Nephron progenitor cell (in vitro differentiated cells): ENCODE measurements around the gene PACS1.

Source experiments
- DNase-seq: peaks from one replicate; pipeline ENCODE4 v3.0.0; 2021
- H3K27ac Mint-ChIP-seq: 2 replicates; pipeline ENCODE4 v1.8.0; 2021; ENCODE audit warnings: mild to moderate bottlenecking, moderate library complexity, mixed read lengths
- H3K27me3 Mint-ChIP-seq: 2 replicates; pipeline ENCODE4 v1.8.0; 2021; ENCODE audit warnings: mild to moderate bottlenecking, low read depth, mixed read lengths; ENCODE audit not compliant: poor library complexity
- H3K36me3 Mint-ChIP-seq: 2 replicates; pipeline ENCODE4 v1.8.0; 2021; ENCODE audit warnings: low read depth, mixed read lengths
- H3K4me1 Mint-ChIP-seq: 2 replicates; pipeline ENCODE4 v1.8.0; 2021; ENCODE audit warnings: mixed read lengths
- H3K4me3 Mint-ChIP-seq: 2 replicates; pipeline ENCODE4 v1.8.0; 2021; ENCODE audit warnings: mild to moderate bottlenecking, moderate library complexity, mixed read lengths
- H3K9me3 Mint-ChIP-seq: 2 replicates; pipeline ENCODE4 v1.8.0; 2021; ENCODE audit warnings: mild to moderate bottlenecking, moderate library complexity, mixed read lengths
- CTCF ChIP-seq: fragments of 200-600 bp; sonication (generic); IDR thresholded peaks from 2 replicates; pipeline ENCODE4 v1.5.0; 2021; ENCODE audit warnings: antibody characterized with exemption

Gene PACS1

DNA sequence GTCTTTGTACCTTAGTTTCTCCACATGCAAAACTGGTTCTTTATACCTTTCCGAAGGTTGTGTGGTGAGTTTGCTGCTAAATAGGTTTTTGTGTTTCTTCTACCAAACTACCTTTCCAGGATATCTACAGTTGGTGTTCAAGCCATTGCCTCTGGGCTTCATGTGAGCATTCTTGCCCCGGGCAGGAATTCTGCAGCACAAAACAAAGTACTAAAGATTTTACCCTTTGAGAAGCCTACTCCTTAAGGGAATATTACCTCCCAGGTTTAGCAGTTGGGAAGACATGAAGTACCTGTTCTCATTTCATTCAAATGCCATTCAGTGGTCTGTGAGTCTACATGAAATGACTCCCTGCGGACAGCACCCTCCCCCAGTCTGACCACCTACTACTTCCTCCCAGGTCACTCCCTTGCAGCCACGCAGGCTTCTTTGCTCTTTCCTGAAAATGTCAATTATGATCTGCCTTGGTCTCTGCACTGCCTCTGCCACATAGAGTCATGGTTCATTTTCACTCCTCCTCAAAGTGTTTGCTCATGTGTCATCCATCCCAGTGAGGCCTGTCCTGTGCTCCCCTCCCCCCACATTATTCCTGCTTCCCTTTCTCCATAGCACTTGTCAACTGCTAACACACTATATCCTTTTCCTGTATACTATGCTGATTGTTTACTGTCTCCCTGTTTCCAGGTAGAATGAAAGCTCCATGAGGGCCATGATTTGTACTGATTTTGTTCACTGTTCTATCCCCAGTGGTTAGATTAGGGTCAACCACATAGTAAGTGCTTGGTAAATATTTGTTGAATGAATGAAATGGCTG lies 36.9 kb downstream of the PACS1 start:
- TF ChIP-seq CTCF: no peak
- no peak for DNase-seq
- Mint-ChIP-seq H3K27ac (peak overlapping the region; percentile 11), H3K9me3 (no peaks in the 10 kb centered on the region), H3K4me3 (no peak overlapping the region), H3K4me1 (peaks cover 29% of the 10 kb centered on the region), H3K36me3 (peaks cover 7% of the 10 kb centered on the region), H3K27me3 (peaks cover 3% of the 10 kb centered on the region)

DNA sequence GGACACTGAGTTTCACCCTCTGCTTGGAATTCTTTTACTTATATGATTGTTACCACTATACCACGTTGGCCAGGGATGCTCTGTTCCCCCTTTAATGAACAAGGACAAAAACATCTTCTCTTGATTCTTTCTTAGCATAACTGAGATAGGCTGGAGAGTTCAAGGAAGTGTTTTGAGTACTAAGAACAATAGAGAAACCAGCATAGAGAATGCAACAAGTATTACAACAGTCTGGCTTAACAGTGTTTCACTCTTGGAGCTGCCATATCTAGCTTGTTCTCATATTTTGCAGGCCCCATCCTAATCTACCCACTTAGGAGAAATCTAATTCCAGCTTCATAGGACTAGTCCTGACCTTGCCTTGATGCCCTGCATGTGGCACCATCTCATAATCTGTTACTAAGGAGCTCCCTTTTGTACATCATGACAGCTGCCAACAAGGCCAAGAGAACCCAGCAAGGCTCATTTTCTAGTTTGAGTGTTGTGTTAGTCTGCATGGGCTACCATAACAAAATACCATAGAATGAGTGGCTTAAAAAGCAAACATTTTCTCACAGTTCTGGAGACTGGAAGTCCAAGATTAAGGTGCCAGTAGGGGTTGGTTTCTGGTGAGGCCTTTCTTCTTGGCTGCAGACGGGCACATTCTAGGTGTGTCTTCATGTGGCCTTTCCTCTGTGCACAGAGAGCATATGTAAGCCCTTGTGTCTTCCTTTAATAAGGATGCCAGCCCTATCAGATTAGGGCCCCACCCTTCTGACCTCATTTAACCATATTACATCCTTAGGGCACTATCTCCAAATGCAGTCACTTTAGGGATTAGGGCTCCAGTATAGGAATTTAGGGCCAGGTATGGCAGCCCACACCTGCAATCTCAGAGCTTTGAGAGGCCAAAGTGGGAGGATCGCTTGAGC lies 37.8 kb downstream of the PACS1 start:
- H3K27me3 Mint-ChIP-seq: peaks cover 3% of the 10 kb centered on the region
- no peaks in the 10 kb centered on the region for H3K9me3 Mint-ChIP-seq
- H3K27ac Mint-ChIP-seq: no peak overlapping the region
- TF ChIP-seq CTCF: no peak
- H3K4me3 Mint-ChIP-seq: no peak overlapping the region
- H3K4me1 Mint-ChIP-seq: peaks cover 31% of the 10 kb centered on the region
- no peak for DNase-seq
- H3K36me3 Mint-ChIP-seq: peaks cover 7% of the 10 kb centered on the region

- no peak for TF ChIP-seq CTCF
- peaks cover 20% of the 10 kb centered on the region for H3K4me1 Mint-ChIP-seq
- no peaks in the 10 kb centered on the region for H3K9me3 Mint-ChIP-seq
Measured at GRCh38 chr11:66109294-66109693, 39.2 kb downstream of the PACS1 start.

DNA sequence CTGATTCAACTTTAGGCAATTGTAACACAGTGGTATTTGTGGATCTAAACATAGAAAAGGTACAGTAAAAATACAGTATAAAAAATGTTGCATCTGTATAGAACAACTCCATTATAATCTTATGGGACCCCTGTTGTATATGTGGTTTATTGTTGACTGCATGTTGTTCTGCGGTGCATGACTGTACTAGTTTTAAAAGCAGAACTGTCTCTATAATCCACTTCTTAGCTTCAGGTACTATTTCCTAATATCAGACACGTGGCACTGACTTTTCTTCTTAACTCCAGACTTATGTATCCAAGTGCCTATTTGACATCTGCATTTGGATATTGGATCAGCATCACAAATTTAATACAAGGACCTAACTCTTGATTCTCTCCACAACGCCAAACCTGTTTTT lies 41.1 kb downstream of the PACS1 start:
- no peak for TF ChIP-seq CTCF
- no peak overlapping the region for H3K27ac Mint-ChIP-seq
- peaks cover 7% of the 10 kb centered on the region for H3K36me3 Mint-ChIP-seq
- no peak for DNase-seq
- H3K4me3 Mint-ChIP-seq: no peak overlapping the region
- H3K9me3 Mint-ChIP-seq: no peaks in the 10 kb centered on the region
- H3K27me3 Mint-ChIP-seq: peaks cover 3% of the 10 kb centered on the region
- H3K4me1 Mint-ChIP-seq: peaks cover 27% of the 10 kb centered on the region

More at GRCh38 chr11:66109294-66109693, 39.2 kb downstream of the PACS1 start:
- peaks cover 3% of the 10 kb centered on the region for H3K27me3 Mint-ChIP-seq
- peaks cover 7% of the 10 kb centered on the region for H3K36me3 Mint-ChIP-seq
- H3K4me3 Mint-ChIP-seq: no peak overlapping the region
- no peak overlapping the region for H3K27ac Mint-ChIP-seq
- DNase-seq: no peak

- DNase-seq: no peak
- no peak overlapping the region for H3K4me3 Mint-ChIP-seq
- H3K9me3 Mint-ChIP-seq: no peaks in the 10 kb centered on the region
- H3K36me3 Mint-ChIP-seq: peaks cover 4% of the 10 kb centered on the region
- peaks cover 3% of the 10 kb centered on the region for H3K27me3 Mint-ChIP-seq
- TF ChIP-seq CTCF: no peak
- peaks cover 31% of the 10 kb centered on the region for H3K4me1 Mint-ChIP-seq
- peak overlapping the region; percentile 86 for H3K27ac Mint-ChIP-seq
Measured at GRCh38 chr11:66112041-66112491, 42.0 kb downstream of the PACS1 start.
